NB4 (cell line): Measurements from ENCODE around the gene LETMD1.

Experiments used
- CTCF ChIP-seq: IDR thresholded peaks from one replicate; pipeline ENCODE4 v1.5.1; 2012; ENCODE audit warnings: low read depth, low read length
- MAX ChIP-seq: IDR thresholded peaks from 2 replicates; pipeline ENCODE4 v1.6.1; 2011; ENCODE audit warnings: low read depth, low read length
- MYC ChIP-seq: IDR thresholded peaks from 2 replicates; pipeline ENCODE4 v1.6.1; 2011; ENCODE audit warnings: low read depth, low read length
- POLR2A ChIP-seq: IDR thresholded peaks from 2 replicates; pipeline ENCODE4 v1.6.1; 2011; ENCODE audit warnings: mild to moderate bottlenecking; ENCODE audit not compliant: insufficient read length; ENCODE audit errors: extremely low read depth

GRCh38 chr12:51009056-51009440 is 39.1 kb upstream of the LETMD1 start:
- TF ChIP-seq CTCF (no peak), MAX (no peak), MYC (no peak), POLR2A (no peak)
